HG03159 (cell line): ENCODE results near the gene IGDCC3.
"Not testable (repeated sequence)": the region's sequence is repeated elsewhere in the genome, so short reads cannot be mapped to it uniquely, and the experiment has no call there.

ENCODE experiments used
- ATAC-seq: cut with Tn5 transposase; IDR thresholded peaks from one replicate; pipeline ENCODE4 v1.9.1; 2021; ENCODE audit warnings: mild to moderate bottlenecking, moderate library complexity; ENCODE audit not compliant: unreplicated experiment

Gene IGDCC3

GRCh38 chr15:65371976-65372786 is 5.6 kb downstream of the IGDCC3 start:
- ATAC-seq: no peak

GRCh38 chr15:65370885-65371284 is 6.9 kb downstream of the IGDCC3 start:
- no peak for ATAC-seq

- no peak for ATAC-seq
These were observed 8.2 kb downstream of the IGDCC3 start for GRCh38 chr15:65369651-65370050.

DNA sequence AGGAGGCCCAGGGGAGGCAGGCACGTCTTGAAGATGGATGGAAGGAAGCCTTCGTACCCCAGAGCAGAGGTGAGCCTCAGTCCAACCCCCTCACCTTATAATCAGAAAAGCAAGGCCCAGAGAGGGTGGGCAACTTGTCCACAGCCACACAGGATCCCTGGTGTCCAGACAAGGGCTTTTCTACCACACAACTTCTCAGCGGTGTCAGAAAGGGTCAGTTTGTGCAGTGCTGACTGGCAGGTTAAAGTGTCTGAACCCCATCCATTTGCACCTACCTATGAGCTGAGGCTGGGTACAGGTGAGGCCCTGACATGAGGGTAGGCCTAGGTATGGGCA is 8.6 kb downstream of the IGDCC3 start:
- ATAC-seq: no peak

- ATAC-seq: no peak
These were observed 9.2 kb downstream of the IGDCC3 start for GRCh38 chr15:65368302-65369211.

GRCh38 chr15:65366122-65366892 is 11.5 kb downstream of the IGDCC3 start:
- no peak for ATAC-seq

- ATAC-seq: no peak
These were observed 12.6 kb downstream of the IGDCC3 start for GRCh38 chr15:65365229-65365628.

GRCh38 chr15:65363766-65364165 is 14.0 kb downstream of the IGDCC3 start:
- no peak for ATAC-seq

DNA sequence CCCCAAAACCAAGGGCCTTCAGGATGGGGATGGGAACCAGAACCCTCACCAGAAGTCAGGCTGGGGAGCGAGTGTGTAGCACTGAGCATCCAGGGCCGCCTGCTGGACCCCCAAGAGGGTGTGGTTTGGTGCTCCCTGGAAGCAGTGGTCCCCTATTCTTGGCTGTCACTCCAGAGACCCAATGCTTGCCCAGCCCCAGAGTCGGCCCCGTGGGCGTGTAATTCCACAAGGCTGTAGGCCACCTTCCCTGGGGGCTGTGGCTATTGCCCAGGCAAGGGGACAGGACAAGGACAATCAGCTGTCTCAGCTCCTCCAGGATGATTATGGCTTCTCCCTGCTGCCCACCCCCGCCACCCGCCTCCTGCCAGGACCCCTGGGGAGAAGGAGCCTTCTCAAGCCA is 14.5 kb downstream of the IGDCC3 start:
- ATAC-seq: no peak

DNA sequence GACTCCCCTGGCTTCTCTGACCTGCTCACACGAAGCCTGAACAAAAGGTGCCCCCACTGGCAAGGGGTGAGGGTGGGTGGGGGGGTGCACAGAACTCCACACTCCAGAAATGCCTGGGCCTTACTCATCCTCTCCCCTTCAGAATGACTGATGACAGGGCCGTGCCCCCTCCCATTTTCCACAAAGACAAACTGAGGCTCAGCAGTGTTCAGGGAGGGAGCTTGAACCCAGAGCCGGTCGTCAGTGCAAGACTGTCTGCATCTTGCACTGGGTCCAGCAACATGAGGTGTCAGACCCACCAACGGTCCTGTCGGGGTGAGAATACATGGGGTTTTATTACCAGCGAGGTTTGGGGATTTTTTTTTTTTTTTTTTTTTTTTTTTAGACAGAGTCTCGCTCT is 15.3 kb downstream of the IGDCC3 start:
- ATAC-seq: no peak

GRCh38 chr15:65361708-65362459 is 15.9 kb downstream of the IGDCC3 start:
- no peak for ATAC-seq

- ATAC-seq: no peak
These were observed 17.3 kb downstream of the IGDCC3 start for GRCh38 chr15:65360506-65360905.

- ATAC-seq: no peak
These were observed 21.8 kb downstream of the IGDCC3 start for GRCh38 chr15:65355988-65356353.

DNA sequence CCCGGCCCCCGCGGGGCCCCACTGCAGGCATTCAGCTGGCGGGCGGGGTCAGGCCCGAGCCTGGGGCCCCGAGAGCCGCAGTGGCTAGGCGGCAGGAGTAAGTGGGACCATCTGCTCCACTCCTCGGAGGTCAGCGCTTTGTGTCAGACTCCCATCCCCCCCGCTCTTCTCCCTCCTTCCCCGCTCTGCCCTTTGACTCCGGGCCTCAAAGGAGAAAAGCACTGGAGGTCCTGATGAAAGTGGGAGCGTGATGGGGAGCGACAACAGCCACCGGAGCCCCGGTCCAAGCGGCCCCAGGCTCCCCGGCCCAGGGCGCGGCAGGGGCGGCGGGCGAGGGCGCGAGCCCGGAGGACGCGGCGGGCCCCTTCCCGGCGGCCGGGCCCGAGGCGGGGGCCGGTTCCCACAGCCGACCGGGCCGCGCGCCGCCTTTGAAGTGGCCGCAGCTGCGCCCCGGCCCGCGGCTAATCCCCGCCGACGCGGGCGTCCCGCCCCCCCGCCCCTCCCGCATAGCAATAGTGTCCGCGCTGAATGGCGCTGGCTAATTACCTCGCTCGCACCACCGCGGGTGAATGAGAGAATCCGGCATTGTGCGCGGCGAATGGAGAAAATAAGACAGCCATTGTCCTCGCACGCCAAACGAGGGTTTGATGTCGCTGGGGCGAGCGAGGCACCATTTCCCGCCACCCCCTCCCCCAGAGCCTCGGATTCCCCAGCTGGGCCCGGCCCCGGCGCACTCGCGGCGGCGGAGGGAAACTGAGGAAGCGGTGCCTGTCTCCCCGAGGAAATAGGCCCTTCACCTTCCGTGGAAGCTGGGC is 22.4 kb downstream of the IGDCC3 start:
- ATAC-seq: no peak

GRCh38 chr15:65354835-65355172 is 23.0 kb downstream of the IGDCC3 start:
- no peak for ATAC-seq

DNA sequence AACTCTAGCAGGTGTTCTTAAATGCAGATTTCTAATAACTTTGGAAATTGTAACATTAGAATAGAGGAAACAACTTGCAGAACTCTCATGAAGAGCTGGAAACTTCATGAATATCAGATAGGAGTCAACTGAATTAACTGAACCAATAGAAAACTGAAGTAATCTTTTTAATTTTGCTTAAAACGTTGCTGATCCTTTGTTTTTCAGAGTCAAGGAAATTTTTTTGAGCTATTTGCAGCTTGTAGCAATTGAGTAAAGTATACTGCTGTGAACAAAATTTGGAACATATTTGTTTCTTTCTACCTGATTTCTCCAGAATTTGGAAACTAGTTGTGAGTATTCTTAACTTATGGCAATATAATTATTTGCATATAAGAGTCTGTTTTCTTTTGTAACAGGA is 25.8 kb downstream of the IGDCC3 start:
- ATAC-seq: not testable (repeated sequence)

- ATAC-seq: no peak
These were observed 28.5 kb downstream of the IGDCC3 start for GRCh38 chr15:65349338-65349737.

GRCh38 chr15:65347756-65348155 is 30.0 kb downstream of the IGDCC3 start:
- not testable (repeated sequence) for ATAC-seq

DNA sequence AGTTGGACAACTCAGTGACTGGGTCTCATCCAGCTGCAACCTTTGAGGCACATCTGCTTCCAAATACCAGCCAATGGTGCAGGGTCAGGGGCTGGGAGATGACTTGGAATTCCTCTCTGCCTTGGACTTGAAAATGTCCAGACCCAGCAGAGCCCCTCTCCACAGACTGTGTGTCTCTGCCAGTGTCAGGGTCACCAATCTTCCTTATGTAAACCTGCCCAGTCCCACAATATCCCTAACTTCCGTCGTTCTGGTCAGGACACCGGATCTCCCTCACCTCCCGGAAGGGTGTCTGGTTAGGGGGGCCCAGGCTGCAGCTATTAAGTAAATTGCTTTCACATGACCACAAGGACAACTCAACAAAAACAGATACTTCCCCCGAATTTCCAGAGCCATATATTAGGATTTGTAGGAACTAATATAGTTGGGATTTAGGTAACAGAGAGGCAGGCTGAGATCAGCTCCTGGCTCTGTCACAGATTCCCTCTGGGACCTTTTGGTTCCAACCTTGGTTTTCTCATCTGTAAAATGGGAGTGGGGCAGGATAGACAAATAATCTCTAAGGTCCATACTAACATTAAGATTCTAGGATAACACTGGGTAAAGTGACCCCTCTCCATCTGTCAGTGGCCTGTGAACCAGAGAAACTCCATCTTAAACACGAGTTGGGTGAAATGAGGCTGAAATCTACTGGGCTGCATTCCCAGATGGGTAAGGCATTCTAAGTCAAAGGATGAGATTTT is 30.8 kb downstream of the IGDCC3 start:
- no peak for ATAC-seq
